OCI-LY3 (cell line): ENCODE results near the gene B3GNT2.

Experiments used
- H2AFZ ChIP-seq: fragments of 200-600, 300-600 bp; shearing (Covaris generic); 2 replicates; pipeline ENCODE4 v1.6.0; 2014; ENCODE audit warnings: antibody characterized with exemption, low read depth, low read length
- H3K27ac ChIP-seq: fragments of 200-600, 300-600 bp; sonication (generic); 2 replicates; pipeline ENCODE4 v1.5.1; 2014; ENCODE audit warnings: mild to moderate bottlenecking, low read length, moderate library complexity, mixed read lengths
- H3K27me3 ChIP-seq: fragments of 200-600, 300-600 bp; sonication (generic); 2 replicates; pipeline ENCODE4 v1.6.1; 2014; ENCODE audit warnings: low read depth, low read length, mixed read lengths
- H3K36me3 ChIP-seq: fragments of 200-600, 300-600 bp; sonication (generic); replicated peaks from 2 replicates; pipeline ENCODE3; 2014; ENCODE audit warnings: low read depth, low read length, mixed read lengths
- H3K4me1 ChIP-seq: fragments of 300-600, 200-600 bp; sonication (generic); 2 replicates; pipeline ENCODE4 v1.6.1; 2014; ENCODE audit warnings: low read length, mixed read lengths
- H3K4me2 ChIP-seq: fragments of 200-600, 300-600 bp; sonication (generic); 2 replicates; pipeline ENCODE4 v1.6.1; 2014; ENCODE audit warnings: low read length, mixed read lengths
- H3K4me3 ChIP-seq: fragments of 300-600, 200-600 bp; sonication (generic); 2 replicates; pipeline ENCODE4 v1.5.1; 2014; ENCODE audit warnings: antibody characterized with exemption, mild to moderate bottlenecking, low read length, moderate library complexity
- H3K79me2 ChIP-seq: fragments of 300-600, 200-600 bp; shearing (Covaris generic); 2 replicates; pipeline ENCODE4 v1.6.1; 2014; ENCODE audit warnings: mild to moderate bottlenecking, low read length, mixed read lengths
- H3K9ac ChIP-seq: fragments of 300-600, 200-600 bp; shearing (Covaris generic); 2 replicates; pipeline ENCODE4 v1.6.0; 2014; ENCODE audit warnings: mild to moderate bottlenecking, low read length, moderate library complexity
- H3K9me3 ChIP-seq: fragments of 200-600, 300-600 bp; shearing (Covaris generic); 2 replicates; pipeline ENCODE4 v1.6.1; 2014; ENCODE audit warnings: low read length, mixed read lengths; ENCODE audit not compliant: insufficient read depth
- H4K20me1 ChIP-seq: fragments of 200-600, 300-600 bp; sonication (generic); 2 replicates; pipeline ENCODE4 v1.6.1; 2016; ENCODE audit warnings: low read length, mixed read lengths; ENCODE audit not compliant: insufficient read depth
- CTCF ChIP-seq: fragments of 200-600, 300-600 bp; sonication (generic); IDR thresholded peaks from 2 replicates; pipeline ENCODE4 v1.5.1; 2014; ENCODE audit warnings: antibody characterized with exemption, low read length, low read depth
- EZH2phosphoT487 ChIP-seq: fragments of 200-600 bp; shearing (Covaris generic); IDR thresholded peaks from 2 replicates; pipeline ENCODE4 v1.6.1; 2018; ENCODE audit warnings: antibody characterized with exemption, mixed run types, low read depth

The B3GNT2 gene

GRCh38 chr2:62192811-62193210, 3.1 kb upstream of the B3GNT2 start:
- Histone ChIP-seq H3K36me3 (no peaks in the 10 kb centered on the region), H3K27me3 (no peaks in the 10 kb centered on the region), H3K4me2 (no peak overlapping the region), H3K9ac (no peak overlapping the region), H3K9me3 (no peaks in the 10 kb centered on the region), H3K27ac (no peak overlapping the region), H3K4me3 (no peak overlapping the region), H2AFZ (no peak overlapping the region), H3K79me2 (peaks cover 28% of the 10 kb centered on the region), H4K20me1 (no peaks in the 10 kb centered on the region), H3K4me1 (no peaks in the 10 kb centered on the region)
- TF ChIP-seq CTCF (no peak), EZH2phosphoT487 (no peak)

- Histone ChIP-seq H3K9ac (peak overlapping the region; percentile 75), H3K27ac (no peak overlapping the region)
Measured at GRCh38 chr2:62194558-62195420, 1.1 kb upstream of the B3GNT2 start.

GRCh38 chr2:62196278-62196901, 475 bp downstream of the B3GNT2 start:
- peak overlapping the region; percentile 96 for H3K4me3 ChIP-seq
- peaks cover 27% of the 10 kb centered on the region for H4K20me1 ChIP-seq
- TF ChIP-seq EZH2phosphoT487 (no peak), CTCF (no peak)
- H3K79me2 ChIP-seq = peaks cover 64% of the 10 kb centered on the region
- no peak overlapping the region for H2AFZ ChIP-seq
- H3K4me1 ChIP-seq = peaks cover 31% of the 10 kb centered on the region
- no peaks in the 10 kb centered on the region for H3K9me3 ChIP-seq
- peak overlapping the region; percentile 88 for H3K27ac ChIP-seq
- peak overlapping the region; percentile 95 for H3K9ac ChIP-seq
- H3K27me3 ChIP-seq = no peaks in the 10 kb centered on the region
- peak overlapping the region; percentile 32 for H3K4me2 ChIP-seq
- H3K36me3 ChIP-seq = peaks cover 4% of the 10 kb centered on the region

More at GRCh38 chr2:62194558-62195420, 1.1 kb upstream of the B3GNT2 start:
- Histone ChIP-seq H3K4me1 (peaks cover 15% of the 10 kb centered on the region), H3K9me3 (no peaks in the 10 kb centered on the region), H3K36me3 (no peaks in the 10 kb centered on the region), H3K27me3 (no peaks in the 10 kb centered on the region), H4K20me1 (peaks cover 11% of the 10 kb centered on the region), H3K79me2 (peaks cover 48% of the 10 kb centered on the region), H2AFZ (0 out of 2 replicates have a peak overlapping the region, but pooled peaks have one; percentile 27), H3K4me3 (peak overlapping the region; percentile 96), H3K4me2 (peak overlapping the region; percentile 89)
- TF ChIP-seq CTCF (no peak), EZH2phosphoT487 (no peak)
